T-helper 17 cell (primary cell): ENCODE data around the gene KAZN. TPM values are rescaled to one million over a fixed set of nuclear protein-coding genes. Genes with fewer than 3 reads are reported as not detected.

Source experiments
- ATAC-seq: fragments of 150-1000 bp; cut with Tn5 transposase; 2 replicates; pipeline ENCODE4 v1.10.0; 2021; ENCODE audit warnings: mild to moderate bottlenecking, moderate library complexity
- DNase-seq, 3 donors: peaks; one replicate each; pipeline versions ENCODE4 v3.0.0 to v3.0.0-alpha.2; 2020 to 2021
- H3K9me3 ChIP-seq: one replicate; pipeline ENCODE4 v1.7.0; 2013; ENCODE audit warnings: low read length, mild to moderate bottlenecking; ENCODE audit not compliant: control insufficient read depth, poor library complexity, severe bottlenecking
- H3K27ac Mint-ChIP-seq: one replicate; pipeline ENCODE4 v1.8.0; 2022; ENCODE audit warnings: mild to moderate bottlenecking, moderate library complexity, mixed read lengths
- H3K27me3 Mint-ChIP-seq: one replicate; pipeline ENCODE4 v1.8.0; 2022; ENCODE audit warnings: mixed read lengths
- H3K36me3 Mint-ChIP-seq: one replicate; pipeline ENCODE4 v1.8.0; 2022; ENCODE audit warnings: low read depth, mixed read lengths
- H3K4me1 Mint-ChIP-seq: one replicate; pipeline ENCODE4 v1.8.0; 2022; ENCODE audit warnings: mild to moderate bottlenecking, mixed read lengths
- H3K4me3 Mint-ChIP-seq: one replicate; pipeline ENCODE4 v1.8.0; 2022; ENCODE audit warnings: mild to moderate bottlenecking, moderate library complexity, mixed read lengths
- total RNA-seq, 4 donors: library from RNA in 2 of 4; stranded (reverse) in 2 of 4; gene quantifications; one replicate each; pipeline ENCODE4 v1.2.3 and lab custom pipeline; 2022 to 2026

KAZN gene
- total RNA-seq, 2 donors from 2014 or later: 0.10 to 0.62 TPM

- ATAC-seq (no peak), DNase-seq (no peak)
- H3K4me1 Mint-ChIP-seq: peaks cover 22% of the 10 kb centered on the region
- H3K27ac Mint-ChIP-seq: peak overlapping the region; percentile 54
- no peaks in the 10 kb centered on the region for H3K9me3 ChIP-seq
- H3K36me3 Mint-ChIP-seq: peaks cover 3% of the 10 kb centered on the region
- peaks cover 42% of the 10 kb centered on the region for H3K27me3 Mint-ChIP-seq
- H3K4me3 Mint-ChIP-seq: peak overlapping the region; percentile 68
These were observed 557.6 kb downstream of the KAZN start for GRCh38 chr1:15155888-15156741.

DNA sequence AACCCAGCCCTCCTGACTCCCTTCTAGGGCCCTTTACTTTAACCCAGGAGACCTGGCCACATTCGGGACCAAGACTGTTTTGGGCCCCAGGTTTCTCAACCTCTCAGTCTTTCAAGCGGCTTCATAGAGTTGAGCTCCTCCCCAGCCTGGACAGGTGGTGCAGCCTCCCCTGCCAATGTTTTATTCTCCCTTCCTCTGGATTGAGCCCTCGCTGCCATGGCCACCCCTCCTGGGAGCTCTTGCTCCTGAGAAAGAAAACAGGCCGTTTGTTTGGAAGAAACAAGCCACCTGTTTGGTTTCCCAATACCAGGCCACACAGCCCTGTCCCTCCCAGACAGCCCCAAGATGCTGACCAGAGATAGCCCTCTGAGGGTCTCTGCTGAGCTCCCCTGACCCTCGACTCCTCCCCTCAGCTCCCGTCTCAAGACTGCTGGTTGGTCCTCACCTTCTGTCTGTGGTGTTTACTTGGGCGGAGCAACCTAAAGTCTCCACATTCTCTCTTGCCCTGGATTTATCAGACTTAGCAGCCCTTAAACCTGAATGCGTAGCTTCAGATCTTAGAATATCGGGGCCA lies 558.4 kb downstream of the KAZN start:
- Mint-ChIP-seq H3K4me3 (peak overlapping the region; percentile 61), H3K4me1 (peaks cover 22% of the 10 kb centered on the region), H3K27me3 (peaks cover 41% of the 10 kb centered on the region), H3K27ac (peak overlapping the region; percentile 54), H3K36me3 (peaks cover 3% of the 10 kb centered on the region)
- ATAC-seq (no peak), DNase-seq (no peak)
- H3K9me3 ChIP-seq: no peaks in the 10 kb centered on the region

GRCh38 chr1:15157524-15158399 lies 559.3 kb downstream of the KAZN start:
- ATAC-seq: no peak
- DNase-seq: no peak
- peaks cover 3% of the 10 kb centered on the region for H3K36me3 Mint-ChIP-seq
- H3K27ac Mint-ChIP-seq: peak overlapping the region; percentile 54
- H3K9me3 ChIP-seq: no peaks in the 10 kb centered on the region
- H3K4me1 Mint-ChIP-seq: peaks cover 22% of the 10 kb centered on the region
- peaks cover 38% of the 10 kb centered on the region for H3K27me3 Mint-ChIP-seq
- H3K4me3 Mint-ChIP-seq: no peak overlapping the region

GRCh38 chr1:15158506-15159165 lies 560.2 kb downstream of the KAZN start:
- DNase-seq: no peak
- H3K4me3 Mint-ChIP-seq: no peak overlapping the region
- H3K36me3 Mint-ChIP-seq: peaks cover 3% of the 10 kb centered on the region
- no peak overlapping the region for H3K27ac Mint-ChIP-seq
- H3K9me3 ChIP-seq: no peaks in the 10 kb centered on the region
- no peak for ATAC-seq
- peaks cover 22% of the 10 kb centered on the region for H3K4me1 Mint-ChIP-seq
- H3K27me3 Mint-ChIP-seq: peaks cover 38% of the 10 kb centered on the region

DNA sequence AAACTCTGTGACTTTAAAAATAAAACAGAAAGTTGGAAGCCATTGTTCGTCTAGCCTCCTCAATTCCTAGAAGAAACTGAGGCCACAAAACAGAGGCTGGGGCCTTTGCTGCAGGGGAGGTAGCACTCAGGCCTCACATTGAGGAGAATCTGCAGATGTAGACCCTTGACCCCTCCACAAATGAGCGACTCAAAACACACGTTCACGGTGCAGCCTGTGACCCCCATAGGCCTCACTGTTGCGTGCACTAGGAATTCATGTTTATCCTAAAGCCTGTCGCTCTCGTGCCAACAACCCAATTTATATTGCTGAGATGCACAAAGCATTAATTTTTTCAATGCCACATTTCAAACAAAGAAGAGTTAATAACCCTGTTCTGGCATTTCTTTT lies 560.7 kb downstream of the KAZN start:
- ATAC-seq: no peak
- H3K4me1 Mint-ChIP-seq: peaks cover 22% of the 10 kb centered on the region
- H3K36me3 Mint-ChIP-seq: peaks cover 3% of the 10 kb centered on the region
- H3K27ac Mint-ChIP-seq: no peak overlapping the region
- H3K9me3 ChIP-seq: no peaks in the 10 kb centered on the region
- H3K4me3 Mint-ChIP-seq: no peak overlapping the region
- no peak for DNase-seq
- H3K27me3 Mint-ChIP-seq: peaks cover 39% of the 10 kb centered on the region

DNA sequence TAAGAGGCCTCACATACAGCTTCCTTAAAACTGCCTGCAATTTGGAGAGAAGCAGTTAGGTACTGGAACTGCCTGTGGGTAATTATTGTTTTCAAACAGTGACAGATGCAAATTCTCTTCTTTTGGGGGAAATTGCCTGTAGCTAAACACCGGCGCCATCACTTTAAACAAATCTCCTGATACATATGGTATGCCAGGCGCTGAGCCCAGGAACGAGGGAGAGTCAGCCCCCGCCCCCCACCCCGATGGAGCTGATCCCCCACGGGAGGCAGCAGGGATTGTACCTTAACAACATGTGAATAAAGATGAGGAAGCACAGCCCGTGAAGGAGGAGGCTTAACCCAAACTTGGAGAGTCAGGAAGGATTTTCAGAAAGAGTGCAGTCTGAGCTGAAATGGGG lies 562.1 kb downstream of the KAZN start:
- ATAC-seq: no peak
- Mint-ChIP-seq H3K27me3 (peaks cover 32% of the 10 kb centered on the region), H3K36me3 (peaks cover 3% of the 10 kb centered on the region), H3K4me1 (peaks cover 12% of the 10 kb centered on the region), H3K27ac (peak overlapping the region; percentile 19), H3K4me3 (no peak overlapping the region)
- H3K9me3 ChIP-seq: no peaks in the 10 kb centered on the region
- DNase-seq: no peak

DNA sequence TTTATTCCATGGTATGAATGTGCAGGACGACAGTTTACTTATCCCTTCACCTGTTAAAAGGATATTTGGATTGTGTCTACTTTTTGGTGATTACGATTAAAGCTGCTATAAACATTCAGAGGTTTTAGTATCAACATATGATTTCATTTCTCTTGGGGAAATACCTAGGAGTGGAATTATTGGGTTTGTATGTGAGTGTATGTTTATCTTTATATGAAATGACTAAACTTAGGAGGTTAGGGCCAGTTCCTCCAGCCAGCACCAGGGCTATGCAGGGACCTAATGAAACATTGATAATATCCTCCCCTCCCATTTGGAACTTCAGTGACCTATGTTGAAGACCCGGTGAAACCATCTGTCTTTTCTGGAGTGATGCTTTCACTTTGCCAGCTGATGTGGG lies 568.9 kb downstream of the KAZN start:
- peaks cover 3% of the 10 kb centered on the region for H3K4me1 Mint-ChIP-seq
- no peaks in the 10 kb centered on the region for H3K9me3 ChIP-seq
- H3K27me3 Mint-ChIP-seq: peaks cover 38% of the 10 kb centered on the region
- H3K4me3 Mint-ChIP-seq: no peak overlapping the region
- no peak for DNase-seq
- H3K27ac Mint-ChIP-seq: no peak overlapping the region
- H3K36me3 Mint-ChIP-seq: peaks cover 2% of the 10 kb centered on the region
- ATAC-seq: no peak
